Activated CD4-positive, CD25-positive, alpha-beta regulatory T cell treated with anti-CD3 and anti-CD28 coated beads, Interleukin-2, amount 50 U/mL, for 72 hours (primary cell): ENCODE measurements around the gene HRH2.
"Not testable (repeated sequence)": the region's sequence is repeated elsewhere in the genome, so short reads cannot be mapped to it uniquely, and the experiment has no call there.

Experiments used
- DNase-seq: peaks from one replicate; pipeline ENCODE4 v3.0.0; 2021

Gene HRH2

GRCh38 chr5:175650430-175651205 is 7.3 kb upstream of the HRH2 start:
- DNase-seq: not testable (repeated sequence)

- DNase-seq: peak; percentile 64
Observed at GRCh38 chr5:175652741-175653663, 4.9 kb upstream of the HRH2 start.

DNA sequence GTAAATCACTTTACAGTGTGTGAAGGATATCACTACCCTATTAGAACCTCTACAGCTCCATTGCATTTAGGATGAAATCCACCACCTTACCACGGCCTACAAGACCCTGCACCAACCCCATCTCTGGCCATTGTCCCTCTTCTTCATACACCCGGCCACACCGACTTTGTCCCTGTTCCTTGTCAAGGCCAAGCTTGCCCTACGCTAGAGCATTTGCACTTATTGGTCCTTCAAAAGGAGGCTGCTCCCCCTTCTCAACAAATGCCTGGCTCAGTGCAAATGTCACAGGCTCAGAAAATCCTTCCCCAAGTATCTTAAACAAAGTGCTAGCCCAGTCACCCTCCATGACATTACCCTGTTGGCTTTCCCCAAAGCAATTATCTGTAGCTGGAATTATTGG is 4.1 kb upstream of the HRH2 start:
- DNase-seq: no peak

GRCh38 chr5:175654339-175654738 is 3.5 kb upstream of the HRH2 start:
- no peak for DNase-seq

GRCh38 chr5:175654807-175655206 is 3.1 kb upstream of the HRH2 start:
- DNase-seq: no peak

- no peak for DNase-seq
Observed at GRCh38 chr5:175655411-175655810, 2.5 kb upstream of the HRH2 start.

DNA sequence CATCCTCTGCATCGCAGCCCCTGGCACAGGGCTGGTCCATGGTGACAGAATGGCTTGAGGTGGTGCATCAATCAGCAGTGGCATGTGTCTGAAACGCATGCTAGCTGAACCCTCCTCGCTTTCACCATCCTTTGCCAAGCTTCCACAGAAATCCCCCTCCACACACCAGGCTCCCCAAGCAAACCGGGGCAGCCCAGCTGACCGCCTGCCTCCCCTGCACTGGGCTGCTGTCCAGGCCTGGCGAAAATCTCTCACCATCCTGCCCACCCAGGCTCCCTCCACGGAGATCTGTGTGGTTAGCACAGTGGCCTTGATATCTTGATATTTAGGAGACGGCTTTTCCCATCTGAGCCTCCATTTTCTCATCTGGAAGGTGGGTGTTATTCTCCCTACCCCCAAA is 905 bp upstream of the HRH2 start:
- no peak for DNase-seq

DNA sequence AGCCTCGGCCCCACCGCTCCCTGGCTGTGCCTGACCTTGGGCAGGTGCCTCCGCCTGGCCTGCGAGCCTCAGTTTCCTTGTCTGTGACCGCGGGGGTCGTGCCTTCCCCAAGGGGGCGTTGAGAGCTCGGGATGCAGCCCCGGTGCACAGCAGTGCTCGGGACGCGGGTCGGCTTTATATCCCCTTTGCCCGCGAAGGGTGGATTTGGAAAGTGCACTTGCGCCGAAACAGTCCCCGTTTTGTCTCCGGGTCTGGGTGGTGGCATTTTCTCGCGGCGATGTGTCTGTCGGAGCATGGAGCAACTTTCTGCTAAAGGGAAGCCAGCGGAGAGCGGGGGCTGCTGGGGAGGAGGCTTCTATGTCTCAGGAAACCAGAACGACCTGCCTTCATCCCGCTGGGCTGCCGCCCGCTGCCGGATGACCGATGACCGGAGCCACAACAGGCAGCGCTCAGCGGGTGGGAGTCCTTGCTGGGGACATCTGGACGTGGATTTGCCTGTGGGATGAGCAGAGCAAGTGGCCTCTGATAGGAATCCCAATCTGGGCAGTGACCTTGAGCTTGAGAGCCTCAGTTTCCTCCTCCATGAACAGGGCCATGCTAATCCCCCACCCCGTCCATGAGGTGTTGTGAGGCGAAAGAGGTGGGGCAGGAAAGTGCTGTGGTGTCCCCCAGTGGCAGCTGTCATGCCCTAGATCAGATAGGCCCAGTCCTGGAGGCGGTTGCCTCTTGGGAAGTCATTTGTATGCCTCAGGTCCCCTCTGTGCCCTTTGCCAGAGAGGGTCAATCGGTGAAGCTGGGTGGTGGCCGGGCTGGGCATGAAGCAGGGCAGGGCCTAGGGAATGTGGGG is 651 bp downstream of the HRH2 start:
- DNase-seq: peak; percentile 41

DNA sequence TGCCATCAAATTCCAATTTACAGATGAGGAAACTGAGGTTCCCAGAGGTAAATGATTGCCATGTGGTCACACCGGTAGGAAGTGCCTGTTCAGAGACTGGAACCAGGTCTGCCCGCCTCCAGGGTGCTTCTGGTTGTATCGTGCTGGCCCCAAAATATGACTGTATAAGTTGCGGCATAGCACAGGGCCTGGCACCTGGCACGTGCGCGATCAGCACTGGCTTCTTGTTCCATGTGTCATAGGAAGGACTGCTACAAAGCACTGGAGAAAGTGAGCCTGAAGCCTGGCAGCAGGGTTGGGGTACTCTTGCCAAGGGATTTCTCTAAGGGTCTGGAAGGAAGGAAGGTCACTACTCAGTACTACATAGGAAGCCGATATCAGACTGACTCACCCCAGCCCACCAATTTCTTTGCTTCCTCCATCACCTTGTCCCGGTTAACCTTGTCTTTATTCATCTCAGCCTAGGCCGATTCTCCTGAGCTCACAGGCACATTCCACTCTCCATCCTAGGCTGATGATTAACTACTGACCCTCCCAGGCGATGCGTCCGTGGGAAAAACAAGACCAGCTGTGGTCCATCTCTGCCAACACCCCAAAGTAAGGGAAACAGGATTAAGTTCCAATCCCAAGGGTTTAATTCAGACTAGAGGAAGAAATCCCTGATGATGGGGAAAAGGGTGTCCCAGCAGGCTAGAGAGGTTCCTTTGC is 1.8 kb downstream of the HRH2 start:
- no peak for DNase-seq

DNA sequence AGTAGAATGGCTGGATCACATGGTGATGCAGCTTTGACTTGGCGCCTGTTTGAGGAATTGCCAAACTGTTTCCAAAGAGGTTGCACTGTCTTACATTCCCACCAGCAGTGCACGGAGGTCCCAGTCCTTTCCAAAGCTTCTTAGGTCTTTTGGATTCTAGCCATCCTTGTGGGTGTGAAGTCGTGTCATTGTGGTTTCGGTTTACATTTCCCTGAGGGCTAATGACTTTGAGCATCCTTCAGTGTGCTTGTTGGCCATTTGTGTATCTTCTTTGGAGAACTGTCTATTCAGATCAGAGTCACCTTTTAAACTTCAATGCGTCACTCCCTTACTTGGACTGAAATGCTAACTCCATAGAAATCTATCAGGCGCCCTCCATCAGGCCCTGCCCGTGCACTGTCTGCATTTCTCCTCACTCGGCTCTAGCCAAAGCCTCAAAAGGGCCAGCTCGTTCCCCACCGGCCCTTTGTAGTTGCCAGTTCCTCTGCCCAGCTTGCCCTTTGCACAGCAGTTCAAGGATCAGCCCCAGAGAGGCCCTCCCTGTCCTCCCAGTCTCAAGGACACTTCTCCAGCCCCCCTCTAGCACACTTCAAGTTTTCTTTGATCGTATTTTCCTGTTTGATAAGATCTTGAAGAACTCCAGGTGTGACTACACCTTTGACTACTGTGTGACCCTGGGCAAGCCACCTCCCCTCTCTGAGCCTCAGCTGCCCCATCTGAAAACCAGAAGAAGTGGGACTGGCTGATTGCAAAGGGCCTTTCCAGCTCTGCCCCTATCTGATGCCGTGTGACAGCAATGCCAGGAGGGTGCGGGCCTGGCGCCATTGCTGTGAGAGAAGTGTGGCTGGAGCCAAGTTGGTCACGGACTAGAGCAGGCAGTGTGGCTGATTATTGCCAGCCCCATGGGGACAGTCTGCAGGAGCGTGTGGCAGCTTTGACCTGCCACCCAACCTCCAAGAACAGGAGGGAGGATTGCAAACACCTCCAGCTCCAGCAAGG is 5.6 kb downstream of the HRH2 start:
- no peak for DNase-seq

- DNase-seq: no peak
Observed at GRCh38 chr5:175664723-175665122, 6.9 kb downstream of the HRH2 start.

- no peak for DNase-seq
Observed at GRCh38 chr5:175666216-175666615, 8.3 kb downstream of the HRH2 start.

DNA sequence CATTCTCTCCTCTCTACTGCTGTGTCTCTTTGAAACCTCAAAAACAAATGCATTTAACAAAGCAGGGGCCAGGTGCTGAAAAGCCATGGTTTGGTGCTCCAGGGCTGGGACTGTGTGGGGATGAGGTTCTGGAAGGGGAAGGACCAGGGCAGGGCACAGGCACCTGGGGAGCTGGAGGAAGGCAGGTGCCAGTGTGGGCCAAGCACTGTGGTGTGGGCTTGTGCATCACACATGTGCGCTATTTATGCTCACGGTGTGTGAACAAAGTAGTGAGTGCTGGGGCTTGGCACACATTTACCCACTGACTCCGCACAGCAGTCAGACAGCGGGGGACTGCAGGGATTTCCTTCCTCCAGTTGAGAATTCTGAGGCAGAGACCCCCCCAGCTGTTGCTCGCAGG is 10.1 kb downstream of the HRH2 start:
- no peak for DNase-seq

DNA sequence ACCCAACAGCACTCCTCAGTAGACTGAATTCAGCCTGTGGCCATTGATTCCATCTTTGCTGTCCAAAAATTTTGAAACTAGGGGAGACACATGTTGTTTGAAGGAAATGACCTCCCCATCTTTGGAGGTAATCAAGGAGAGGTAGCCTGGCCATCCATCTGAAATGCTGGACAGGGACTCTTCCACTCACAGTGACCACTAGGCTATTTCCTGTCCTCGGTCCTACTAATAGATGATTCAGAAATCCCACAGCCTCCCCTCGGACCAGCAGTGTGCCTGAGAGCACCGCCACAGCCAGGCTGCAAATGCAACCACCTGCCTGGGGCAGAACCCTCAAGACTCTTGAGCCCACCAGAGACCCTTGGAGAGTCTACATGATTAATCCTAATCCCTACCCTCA is 12.5 kb downstream of the HRH2 start:
- DNase-seq: no peak

DNA sequence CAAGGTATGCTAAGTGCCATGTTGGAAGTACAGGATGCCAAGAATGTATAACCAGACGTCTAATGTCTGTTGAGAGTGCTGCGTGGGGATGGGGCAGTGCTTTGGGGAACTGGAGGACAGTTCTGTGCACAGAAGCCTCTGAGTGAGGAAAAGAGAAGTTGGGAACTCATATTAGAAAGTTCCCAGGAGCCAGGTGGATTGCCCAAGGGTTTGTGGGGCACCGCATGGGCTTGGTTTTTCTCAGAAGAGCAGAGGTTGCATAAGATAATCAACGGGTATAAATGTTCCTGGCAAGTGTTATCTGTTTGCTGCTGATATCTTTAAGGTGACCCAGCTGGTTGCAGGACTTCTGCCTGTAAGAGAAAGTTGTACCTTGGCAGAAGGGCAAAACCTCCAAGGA is 13.1 kb downstream of the HRH2 start:
- no peak for DNase-seq

DNA sequence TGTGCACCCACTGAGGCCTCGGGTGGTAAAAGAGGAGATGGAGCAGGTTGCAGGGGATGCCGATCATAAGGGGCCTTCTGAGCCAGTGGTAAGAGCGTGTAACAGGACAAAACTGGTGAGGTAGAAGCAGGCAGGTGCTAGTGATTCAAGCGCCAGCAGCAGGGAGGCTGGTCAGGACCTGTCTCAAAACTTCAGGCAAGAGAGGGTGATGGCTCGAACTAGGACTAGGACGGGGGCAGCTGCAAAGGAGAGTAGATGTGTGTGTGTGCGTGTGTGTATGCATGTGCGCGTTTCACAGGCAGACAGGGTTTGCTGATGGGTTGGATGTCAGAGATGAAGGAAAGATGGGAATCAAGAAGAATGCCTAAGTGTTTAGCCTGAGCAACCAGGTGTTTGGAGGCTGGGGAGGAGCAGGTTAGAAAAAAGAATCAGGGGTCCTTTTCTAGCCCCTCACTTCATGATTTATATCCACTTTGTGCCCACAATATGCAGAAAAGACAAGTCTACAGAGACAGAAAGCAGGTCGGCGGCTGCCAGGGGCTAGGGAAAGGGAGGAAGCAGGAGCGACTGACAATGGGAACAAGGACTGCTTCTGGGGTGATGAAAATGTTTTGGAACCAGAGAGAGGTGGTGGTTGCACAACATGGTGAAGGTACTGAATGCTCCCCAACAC is 15.2 kb downstream of the HRH2 start:
- DNase-seq: no peak

DNA sequence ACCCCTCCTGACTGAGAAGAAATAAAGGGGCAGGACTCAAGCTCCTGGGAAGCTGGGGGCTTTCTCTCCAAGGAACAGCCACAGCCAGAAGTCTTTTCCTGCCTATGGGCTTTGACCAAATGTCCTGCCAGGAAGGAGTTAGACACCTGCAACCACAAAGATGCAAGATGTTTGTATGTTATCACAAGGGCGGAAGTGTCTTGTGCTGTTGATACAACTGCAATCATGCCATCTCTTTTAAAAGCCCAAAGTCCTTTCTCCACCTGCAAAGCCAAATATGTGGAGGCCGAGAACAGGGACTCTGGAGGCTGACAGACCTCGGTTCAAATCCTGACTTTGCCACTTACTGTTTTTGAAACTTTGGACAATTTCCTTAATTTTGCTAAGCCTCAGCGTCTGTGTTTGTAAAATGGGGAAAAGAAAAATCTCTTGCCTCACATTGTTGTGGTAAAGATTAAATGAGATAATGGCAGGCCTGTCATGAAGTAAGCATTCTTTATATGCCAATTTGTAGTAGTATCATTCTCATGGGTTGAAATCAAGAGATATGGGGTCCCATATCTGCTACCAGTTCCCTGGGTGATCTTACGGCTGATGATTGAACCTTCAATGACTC is 17.0 kb downstream of the HRH2 start:
- DNase-seq: no peak

DNA sequence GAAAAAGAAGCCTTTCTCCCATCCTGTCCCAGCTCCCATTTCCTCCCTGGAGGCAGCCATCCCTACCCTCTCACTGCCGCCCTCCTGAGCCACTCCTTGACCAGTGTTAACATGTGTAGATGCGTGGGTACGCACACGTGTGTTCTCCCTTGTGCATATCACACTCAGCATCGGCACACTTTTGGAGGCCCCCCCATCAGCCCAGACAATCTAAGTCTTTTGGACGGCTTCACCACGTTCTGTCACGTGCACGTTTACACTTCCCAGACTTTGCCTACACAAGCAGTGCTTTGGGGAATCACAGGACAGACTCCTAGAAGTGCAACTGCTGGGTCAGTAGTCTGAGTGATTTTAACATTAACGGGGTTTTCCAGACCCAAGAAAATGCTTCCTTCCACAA is 18.0 kb downstream of the HRH2 start:
- no peak for DNase-seq

GRCh38 chr5:175677571-175677970 is 19.7 kb downstream of the HRH2 start:
- DNase-seq: no peak

DNA sequence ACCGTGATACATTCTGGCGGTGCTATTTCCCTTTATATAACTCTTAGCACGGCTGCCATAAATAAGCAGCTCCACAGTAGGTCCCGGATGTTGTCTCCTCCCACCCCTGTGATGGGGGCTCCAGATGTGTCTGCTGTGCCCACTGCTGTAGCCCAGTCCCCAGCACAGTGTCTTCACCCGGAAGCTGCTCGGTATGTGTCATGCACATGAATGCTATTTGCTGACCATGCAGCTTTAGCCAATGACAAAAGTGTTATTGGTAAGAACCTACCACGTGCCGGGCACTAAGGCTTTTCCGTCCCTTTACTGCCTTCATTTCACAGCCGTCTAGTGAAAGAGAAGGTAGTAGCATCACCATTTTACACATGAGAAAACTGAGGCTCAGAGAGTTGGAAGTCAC is 20.2 kb downstream of the HRH2 start:
- no peak for DNase-seq
